ENCODE data around the gene ENPP1.
A peak's percentile ranks its signal among the peaks of the same experiment; 100 is the strongest.

The ENPP1 gene

GRCh38 chr6:131807644-131808459 is at the start of gene ENPP1:
Gene ENPP1, plus strand, starts transcription at chr6:131808020. Its CDS starts 16 bp downstream, at chr6:131808036.
- peak; percentile 84 for DNase-seq

GRCh38 chr6:131758920-131759319 is 48.9 kb upstream of the ENPP1 start:
- DNase-seq = no peak

DNA sequence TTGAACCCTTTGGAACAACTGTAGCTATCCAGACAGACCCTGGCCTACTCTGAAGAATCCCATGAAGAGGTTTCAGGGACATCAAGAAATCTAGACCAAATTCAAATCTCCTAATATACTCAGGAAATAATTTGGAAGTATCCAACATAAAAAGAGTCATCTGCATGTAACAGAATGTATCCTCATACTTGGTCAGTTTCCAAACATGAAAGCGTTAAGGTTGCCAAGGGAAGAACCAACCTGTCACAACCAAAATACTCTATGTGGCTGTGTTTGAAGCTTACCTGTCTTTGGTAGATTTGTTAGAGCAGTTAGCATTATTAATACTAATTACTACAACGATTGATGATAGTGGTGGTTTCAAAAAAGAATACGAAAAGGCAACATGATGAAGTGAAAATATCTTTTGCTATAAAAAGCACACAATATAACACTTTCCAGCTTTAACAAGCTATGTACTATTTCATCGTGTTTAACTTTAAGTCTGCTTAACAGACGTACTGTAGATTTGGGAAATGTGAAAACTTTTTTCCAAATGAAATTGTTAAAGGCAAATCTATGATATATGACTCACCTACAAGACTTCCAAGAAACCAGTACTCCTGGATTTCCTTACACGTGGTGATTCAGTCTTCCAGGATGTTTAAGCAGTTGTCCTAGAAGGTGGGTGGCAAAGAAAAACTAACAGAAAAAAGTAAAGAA is 46.6 kb upstream of the ENPP1 start:
- DNase-seq = no peak

DNA sequence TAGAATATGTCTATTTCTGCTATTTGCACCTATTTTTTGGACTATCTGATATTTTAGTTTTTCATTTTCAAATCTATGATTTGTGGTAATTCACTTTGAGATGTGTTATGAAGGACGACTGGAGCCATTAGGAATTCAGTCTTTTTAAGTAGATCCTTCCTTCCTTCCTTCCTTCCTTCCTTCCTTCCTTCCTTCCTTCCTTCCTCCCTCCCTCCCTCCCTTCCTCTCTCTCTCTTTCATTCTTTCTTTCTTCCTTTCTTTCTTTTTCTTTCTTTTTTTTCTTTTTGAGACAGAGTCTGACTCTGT is 46.1 kb upstream of the ENPP1 start:
- DNase-seq = no peak

DNA sequence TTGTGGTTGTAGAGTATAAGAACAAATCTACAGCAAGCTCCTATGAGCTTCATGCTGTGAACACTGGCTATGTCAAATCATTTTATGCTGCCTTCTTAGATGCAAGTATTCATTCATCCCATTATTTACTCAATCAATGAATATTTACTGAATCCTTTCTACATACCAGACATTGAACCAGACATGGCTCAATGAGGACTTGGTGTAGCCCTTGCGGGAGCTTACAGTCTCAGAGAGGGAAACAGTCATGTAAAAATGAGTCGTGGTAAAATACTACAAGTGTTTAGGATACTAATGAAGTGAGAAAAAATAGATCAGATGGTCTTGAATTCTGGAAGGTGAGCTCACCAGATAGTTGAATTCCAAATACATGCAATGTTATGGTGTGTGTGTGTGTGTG is 44.8 kb upstream of the ENPP1 start:
- DNase-seq = no peak

GRCh38 chr6:131763749-131764148 is 44.1 kb upstream of the ENPP1 start:
- no peak for DNase-seq

DNA sequence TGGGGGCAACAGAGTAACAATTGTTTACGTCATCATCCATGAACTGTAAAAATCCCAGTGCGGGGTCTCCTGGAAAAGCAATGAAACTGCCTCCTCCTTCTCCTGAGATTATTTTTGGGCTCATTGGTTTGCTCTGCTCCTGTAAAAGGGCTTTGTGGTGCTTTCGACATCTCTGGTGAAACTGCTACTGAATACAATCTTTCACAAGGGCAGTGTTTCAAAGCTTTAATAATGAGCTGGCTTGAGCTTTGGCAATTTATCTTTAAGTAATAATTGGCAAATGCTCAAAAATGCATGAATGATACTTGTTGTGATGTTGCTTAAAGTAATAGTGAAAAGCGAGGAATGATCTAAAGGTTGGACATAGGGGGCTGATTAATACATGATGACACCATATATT is 43.5 kb upstream of the ENPP1 start:
- no peak for DNase-seq

DNA sequence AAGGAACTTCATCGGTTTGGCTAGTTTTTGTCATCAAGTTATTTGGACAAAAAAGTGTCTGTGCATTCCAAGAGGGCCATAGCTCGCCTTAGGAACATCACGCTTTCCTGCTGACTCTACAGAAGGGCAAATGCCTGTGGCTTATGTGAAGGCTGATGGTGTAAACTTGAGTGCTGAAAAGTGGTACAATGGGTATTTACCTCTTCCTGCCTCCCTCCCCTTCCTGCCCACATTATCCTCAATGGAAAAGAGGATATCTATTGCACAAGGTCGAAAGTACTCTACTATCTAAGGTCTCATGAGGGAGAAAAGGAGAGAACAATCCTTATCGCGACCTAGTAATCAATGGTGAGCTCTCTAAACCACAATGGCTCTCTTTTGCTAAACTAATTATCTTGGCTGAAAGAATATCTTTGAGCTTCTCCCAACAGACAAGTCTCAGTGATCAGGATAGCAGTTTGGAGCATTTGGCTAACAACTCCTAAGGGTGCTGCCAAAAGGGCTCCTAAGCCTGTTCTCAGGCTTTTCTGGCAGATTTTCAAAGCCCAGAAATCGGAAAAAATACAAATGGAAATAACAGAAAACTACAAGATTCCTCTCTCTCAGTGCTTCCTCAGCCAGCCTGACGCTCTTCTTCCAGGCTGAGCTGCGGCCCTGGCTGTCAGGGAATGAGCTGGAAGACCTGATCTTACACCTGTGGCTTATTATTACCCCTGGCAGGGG is 42.6 kb upstream of the ENPP1 start:
- DNase-seq = peak; percentile 63

- no peak for DNase-seq
Measured at GRCh38 chr6:131765804-131766135, 42.0 kb upstream of the ENPP1 start.

GRCh38 chr6:131766631-131767030 is 41.2 kb upstream of the ENPP1 start:
- DNase-seq = no peak

GRCh38 chr6:131768964-131769363 is 38.9 kb upstream of the ENPP1 start:
- no peak for DNase-seq

GRCh38 chr6:131769385-131770141 is 38.3 kb upstream of the ENPP1 start:
- DNase-seq = no peak

DNA sequence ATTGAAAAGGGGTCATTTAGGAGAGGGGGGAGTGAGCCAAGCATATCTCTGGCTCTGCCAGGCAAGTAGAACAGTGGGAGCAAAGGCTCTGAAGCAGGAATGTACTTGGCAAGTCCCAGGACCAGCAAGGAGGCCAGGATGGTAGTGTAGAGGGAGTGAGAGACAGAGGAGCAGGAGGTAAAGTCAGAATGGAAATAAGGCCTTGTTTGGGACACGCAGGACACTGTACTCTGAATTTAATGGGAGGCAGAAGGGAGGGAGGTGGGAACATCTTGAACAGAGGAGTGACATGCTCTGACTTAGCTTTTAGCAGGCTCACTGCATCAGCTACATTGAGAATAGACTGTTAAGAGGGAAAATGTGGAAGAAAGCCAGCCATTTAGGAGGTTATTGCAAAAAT is 37.0 kb upstream of the ENPP1 start:
- DNase-seq = no peak

DNA sequence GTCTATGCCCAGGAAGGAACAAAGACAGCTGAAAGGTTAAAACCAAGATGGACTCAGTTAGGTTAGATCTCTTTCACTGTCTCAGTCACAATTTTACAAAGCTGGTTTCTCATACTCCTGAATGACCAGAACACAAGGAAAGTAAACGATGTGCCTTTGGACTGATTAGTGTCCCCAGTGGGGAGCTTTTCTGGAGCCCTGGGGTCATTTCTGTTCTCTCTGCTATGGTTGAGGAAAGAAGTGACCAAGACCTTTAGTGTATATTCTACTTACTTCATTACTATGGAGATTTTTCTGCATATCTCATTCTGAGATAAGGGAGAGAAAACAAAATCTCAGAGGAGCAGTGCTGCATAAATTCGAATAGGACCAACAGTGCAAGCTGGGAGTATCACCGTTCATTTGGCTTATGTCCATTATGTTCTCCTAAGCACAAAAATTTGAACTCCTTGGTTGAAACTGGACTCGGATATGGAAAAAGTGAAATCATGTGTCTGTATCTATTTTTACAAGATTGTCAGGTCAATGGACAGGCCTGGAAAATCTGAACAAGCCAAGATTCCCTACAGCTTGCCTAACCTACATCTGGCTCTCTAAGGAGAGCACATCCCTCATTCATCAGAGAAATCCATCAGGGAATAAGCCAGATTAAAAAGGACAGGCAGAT is 34.4 kb upstream of the ENPP1 start:
- no peak for DNase-seq

DNA sequence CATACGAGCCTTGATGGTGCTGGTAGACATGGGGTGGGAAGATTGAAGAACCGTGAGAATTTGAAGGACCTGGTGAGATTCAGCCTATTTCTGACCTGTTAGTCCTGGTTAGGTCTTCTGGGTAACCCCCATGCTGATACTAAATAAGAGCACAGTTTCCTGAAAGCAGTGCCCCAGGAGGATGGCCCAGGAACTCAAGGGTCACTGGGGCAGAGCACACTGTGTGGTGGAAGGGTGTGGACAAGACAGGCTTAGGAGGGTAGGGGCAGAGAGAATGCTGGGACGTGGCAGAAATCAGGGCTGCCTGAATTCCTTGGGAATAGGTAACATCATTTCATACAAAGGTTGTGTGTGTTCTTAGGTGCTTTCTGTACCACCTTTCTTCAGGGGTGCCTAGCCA is 31.9 kb upstream of the ENPP1 start:
- DNase-seq = no peak

DNA sequence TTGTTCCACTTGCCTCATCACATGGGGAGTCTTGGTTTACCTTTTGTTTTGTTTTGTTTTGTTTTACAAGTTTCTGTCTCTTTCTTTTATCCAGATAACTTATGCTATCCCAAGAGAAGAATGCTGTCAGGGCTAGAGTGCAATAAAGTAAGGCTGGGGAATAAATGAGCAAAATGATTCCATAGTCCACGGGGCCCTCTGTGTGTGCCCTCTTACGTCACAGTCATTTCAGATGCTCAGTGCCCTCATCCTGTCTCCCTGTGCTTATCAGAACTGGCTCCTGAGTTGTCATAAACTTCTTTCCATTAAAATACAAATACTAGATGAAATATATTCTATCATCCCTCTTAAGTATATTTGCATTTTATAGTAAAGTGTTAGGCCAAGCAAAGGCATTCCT is 30.8 kb upstream of the ENPP1 start:
- no peak for DNase-seq

DNA sequence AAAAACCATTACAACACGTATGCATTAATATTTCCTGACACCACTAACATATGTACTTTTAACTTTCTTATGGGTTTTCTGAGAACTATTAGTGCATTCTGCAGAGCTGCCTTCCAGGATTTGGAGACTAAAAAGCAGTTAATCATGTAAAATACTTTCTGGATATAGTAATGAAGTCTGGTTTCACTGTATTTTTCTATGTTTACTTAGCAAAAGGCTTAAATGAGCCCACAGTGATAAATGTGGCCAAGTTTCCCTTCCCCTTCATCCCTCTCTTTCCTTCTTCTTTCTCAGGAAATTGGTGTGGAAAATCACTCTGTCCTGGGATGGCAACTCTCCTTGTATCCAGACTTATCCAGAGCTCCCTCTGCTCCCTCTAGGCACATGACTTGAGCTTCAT is 29.7 kb upstream of the ENPP1 start:
- no peak for DNase-seq

DNA sequence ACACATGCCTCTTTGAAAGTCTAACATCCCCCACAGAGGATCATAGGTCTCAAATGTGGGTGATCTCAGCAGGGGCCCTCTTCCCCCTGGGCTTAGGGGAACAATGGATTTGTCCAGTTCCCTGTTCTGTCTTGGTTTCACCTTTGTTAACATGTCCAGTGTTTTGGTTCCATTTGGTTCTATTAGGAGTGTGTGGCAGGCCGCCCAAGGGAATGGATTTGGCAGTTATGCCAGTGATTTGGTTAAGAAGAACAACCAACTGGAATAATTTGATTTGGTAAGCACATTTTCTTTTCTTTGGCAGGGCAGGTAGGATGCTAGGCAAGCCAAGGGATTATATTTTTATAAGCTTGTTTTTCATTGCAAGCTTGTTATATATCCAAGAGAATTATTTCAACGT is 28.5 kb upstream of the ENPP1 start:
- no peak for DNase-seq

GRCh38 chr6:131780600-131780999 is 27.2 kb upstream of the ENPP1 start:
- no peak for DNase-seq

DNA sequence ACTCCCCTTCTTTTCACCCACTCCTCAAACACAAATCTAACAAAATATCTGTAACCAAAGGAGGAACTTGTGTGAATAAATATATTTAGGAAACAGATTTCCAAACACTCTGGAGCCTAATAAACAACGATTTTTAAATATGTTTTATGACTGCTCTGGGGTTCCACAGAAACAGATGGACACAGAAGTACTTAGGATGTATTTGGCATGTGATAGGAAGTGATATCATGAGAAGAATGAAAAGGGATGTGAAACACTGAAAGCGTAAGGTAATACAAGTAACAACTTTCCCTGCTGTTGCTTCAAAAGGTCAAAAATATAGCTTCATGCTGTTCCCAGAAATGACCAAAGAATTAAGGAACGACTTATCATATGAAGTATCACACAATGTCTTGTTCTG is 26.1 kb upstream of the ENPP1 start:
- no peak for DNase-seq

DNA sequence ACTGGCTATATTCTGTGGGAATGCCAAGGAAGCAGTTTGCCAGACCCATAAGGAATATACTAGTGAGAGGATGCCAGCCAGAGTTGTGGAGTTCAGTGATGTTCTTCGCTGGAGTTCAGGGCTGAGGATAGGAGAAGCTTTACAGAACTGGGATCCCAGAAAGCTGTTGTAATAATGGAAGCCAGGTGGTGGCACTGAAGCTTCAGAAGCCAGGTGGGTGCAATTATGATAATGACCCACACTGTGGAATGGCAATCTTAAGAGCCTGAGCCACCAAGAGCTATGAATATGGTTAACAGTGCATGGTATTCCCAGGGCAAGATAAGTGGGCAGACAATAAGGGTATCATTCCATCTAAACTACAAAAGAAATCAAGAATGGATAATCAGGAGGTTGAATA is 25.1 kb upstream of the ENPP1 start:
- DNase-seq = no peak

DNA sequence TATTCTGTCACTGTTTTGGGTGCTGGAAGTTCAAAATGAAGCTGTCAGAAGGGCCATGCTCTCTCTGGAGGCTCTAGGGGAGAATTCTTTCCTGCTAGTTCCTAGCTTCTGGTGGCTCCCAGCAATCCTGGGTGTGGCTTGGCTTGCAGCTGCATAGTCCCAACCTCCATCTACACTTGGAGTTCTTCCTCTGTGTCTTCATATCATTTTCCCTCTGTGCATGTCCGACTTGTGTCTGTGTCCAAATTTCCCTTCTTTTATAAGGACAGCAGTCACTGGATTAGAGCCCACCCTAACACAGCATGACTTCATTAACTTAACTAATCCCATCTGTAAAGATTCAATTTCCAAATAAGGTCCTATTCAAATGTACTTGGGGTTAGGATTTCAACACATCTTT is 23.3 kb upstream of the ENPP1 start:
- no peak for DNase-seq

- no peak for DNase-seq
Measured at GRCh38 chr6:131787079-131787478, 20.7 kb upstream of the ENPP1 start.

All from islet precursor cell (in vitro differentiated cells).